Naive B cell (primary cell): ENCODE data around the gene NUP205. TPM values are rescaled to one million over a fixed set of nuclear protein-coding genes. Genes with fewer than 3 reads are reported as not detected.

Experiments used
- ATAC-seq, 2 donors: fragments of 150-1000 bp; cut with Tn5 transposase; 2 replicates each; pipeline ENCODE4 v1.10.0; 2021; ENCODE audit warnings: low read depth in 2 of 2, mild to moderate bottlenecking in 2 of 2, moderate library complexity in 2 of 2
- DNase-seq: peaks from one replicate; pipeline ENCODE4 v3.0.0; 2022
- H3K27ac Mint-ChIP-seq, 6 donors: one replicate each; pipeline ENCODE4 v1.8.0; 2020 to 2022; ENCODE audit warnings: mild to moderate bottlenecking in 6 of 6, mixed read lengths in 6 of 6, moderate library complexity in 5 of 6, inconsistent platforms in 2 of 6
- H3K27me3 Mint-ChIP-seq, 3 donors: one replicate each; pipeline ENCODE4 v1.8.0; 2021 to 2022; ENCODE audit warnings: mixed read lengths in 3 of 3, mild to moderate bottlenecking in 1 of 3
- H3K36me3 Mint-ChIP-seq, 2 donors: one replicate each; pipeline ENCODE4 v1.8.0; 2020 to 2022; ENCODE audit warnings: mixed read lengths in 2 of 2, inconsistent platforms in 1 of 2, mild to moderate bottlenecking in 1 of 2
- H3K4me1 Mint-ChIP-seq, 3 donors: one replicate each; pipeline ENCODE4 v1.8.0; 2020 to 2022; ENCODE audit warnings: mixed read lengths in 3 of 3, inconsistent platforms in 1 of 3, mild to moderate bottlenecking in 1 of 3, moderate library complexity in 1 of 3
- H3K4me3 Mint-ChIP-seq, 8 donors: one replicate each; pipeline ENCODE4 v1.8.0; 2020 to 2022; ENCODE audit warnings: mild to moderate bottlenecking in 8 of 8, mixed read lengths in 8 of 8, moderate library complexity in 8 of 8, inconsistent platforms in 2 of 8
- H3K9me3 Mint-ChIP-seq, 7 donors: one replicate each; pipeline ENCODE4 v1.8.0; 2020 to 2022; ENCODE audit warnings: mixed read lengths in 7 of 7, mild to moderate bottlenecking in 5 of 7, inconsistent platforms in 2 of 7, moderate library complexity in 1 of 7
- polyA plus RNA-seq, 6 donors: library from polyadenylated mRNA; unstranded; fragments of 300-500 nt; fragmentation: Illumina TruSeq; gene quantifications; one replicate each; pipeline ENCODE4 v1.2.3, GENCODE V29; 2021; ENCODE audit warnings: low read depth in 6 of 6

The NUP205 gene
- polyA plus RNA-seq: 10 to 100 TPM in 5 of 6 donors, 1 to 10 TPM in 1; 8.8 to 22.0 (median 18.2) TPM

GRCh38 chr7:135557455-135558336 is at the start of gene NUP205:
Gene NUP205 (plus strand): TSS chr7:135557917. CDS start chr7:135557945, 28 bp downstream.
- ATAC-seq (peak; percentile 84 to 85), DNase-seq (peak; percentile 88)
- peaks cover 0 to 6% (median 0%) of the 10 kb centered on the region in 3 donors for H3K27me3 Mint-ChIP-seq
- peak within 1 kb of the TSS in 4 of 8 donors; percentile 21 to 62 (median 53) for H3K4me3 Mint-ChIP-seq
- no peaks in the 10 kb centered on the region for H3K9me3 Mint-ChIP-seq
- H3K27ac Mint-ChIP-seq: peak within 1 kb of the TSS in 1 of 6 donors; percentile 53
- peaks cover 0 to under 1% of the 10 kb centered on the region in 2 donors for H3K36me3 Mint-ChIP-seq
- peaks cover 14 to 22% (median 15%) of the 10 kb centered on the region in 3 donors for H3K4me1 Mint-ChIP-seq

GRCh38 chr7:135508883-135509588 is 48.7 kb upstream of the NUP205 start:
- peak in 1 of 2 donors; percentile 5 for ATAC-seq
- Mint-ChIP-seq H3K36me3 (no peaks in the 10 kb centered on the region), H3K4me3 (no peak overlapping the region), H3K9me3 (no peaks in the 10 kb centered on the region), H3K4me1 (peaks cover under 1 to 13% (median 3%) of the 10 kb centered on the region in 3 donors), H3K27ac (no peak overlapping the region), H3K27me3 (no peaks in the 10 kb centered on the region)
- DNase-seq: peak; percentile 17

- H3K9me3 Mint-ChIP-seq: no peaks in the 10 kb centered on the region
- no peak overlapping the region for H3K4me3 Mint-ChIP-seq
- DNase-seq (no peak), ATAC-seq (no peak)
- no peaks in the 10 kb centered on the region for H3K27me3 Mint-ChIP-seq
- peaks cover 0 to 13% (median 3%) of the 10 kb centered on the region in 3 donors for H3K4me1 Mint-ChIP-seq
- H3K27ac Mint-ChIP-seq: no peak overlapping the region
- no peaks in the 10 kb centered on the region for H3K36me3 Mint-ChIP-seq
Measured at GRCh38 chr7:135509589-135509838, 48.2 kb upstream of the NUP205 start.

GRCh38 chr7:135509839-135510591 is 47.7 kb upstream of the NUP205 start, which contains the start of gene CNOT4:
Gene CNOT4 (minus strand): TSS chr7:135510102. CDS start chr7:135438331, 71,771 bp downstream.
- H3K4me3 Mint-ChIP-seq: no peak within 1 kb of the TSS
- DNase-seq (peak; percentile 93), ATAC-seq (peak; percentile 93 to 94)
- H3K9me3 Mint-ChIP-seq: no peaks in the 10 kb centered on the region
- H3K36me3 Mint-ChIP-seq: no peaks in the 10 kb centered on the region
- H3K27ac Mint-ChIP-seq: no peak within 1 kb of the TSS
- peaks cover 0 to 13% (median 2%) of the 10 kb centered on the region in 3 donors for H3K4me1 Mint-ChIP-seq
- H3K27me3 Mint-ChIP-seq: no peaks in the 10 kb centered on the region

- H3K4me1 Mint-ChIP-seq: peaks cover 0 to 13% (median 0%) of the 10 kb centered on the region in 3 donors
- H3K27ac Mint-ChIP-seq: no peak overlapping the region
- H3K4me3 Mint-ChIP-seq: no peak overlapping the region
- DNase-seq (no peak), ATAC-seq (no peak)
- H3K9me3 Mint-ChIP-seq: no peaks in the 10 kb centered on the region
- H3K36me3 Mint-ChIP-seq: no peaks in the 10 kb centered on the region
- H3K27me3 Mint-ChIP-seq: no peaks in the 10 kb centered on the region
Measured at GRCh38 chr7:135510592-135511183, 47.0 kb upstream of the NUP205 start.

GRCh38 chr7:135512135-135512887 is 45.4 kb upstream of the NUP205 start:
- Mint-ChIP-seq H3K27ac (no peak overlapping the region), H3K9me3 (no peaks in the 10 kb centered on the region), H3K4me1 (peaks cover 0 to 3% (median 0%) of the 10 kb centered on the region in 3 donors), H3K36me3 (no peaks in the 10 kb centered on the region), H3K4me3 (no peak overlapping the region), H3K27me3 (no peaks in the 10 kb centered on the region)
- DNase-seq (peak; percentile 63), ATAC-seq (peak in 1 of 2 donors; percentile 12)

- Mint-ChIP-seq H3K4me1 (no peaks in the 10 kb centered on the region), H3K36me3 (no peaks in the 10 kb centered on the region)
- no peak for ATAC-seq
Measured at GRCh38 chr7:135514856-135515255, 42.9 kb upstream of the NUP205 start.

GRCh38 chr7:135517060-135517459 is 40.7 kb upstream of the NUP205 start:
- H3K27me3 Mint-ChIP-seq: no peaks in the 10 kb centered on the region
- H3K9me3 Mint-ChIP-seq: no peaks in the 10 kb centered on the region
- no peaks in the 10 kb centered on the region for H3K4me1 Mint-ChIP-seq
- DNase-seq: no peak
- no peak overlapping the region for H3K27ac Mint-ChIP-seq
- H3K4me3 Mint-ChIP-seq: no peak overlapping the region
- no peak for ATAC-seq
- H3K36me3 Mint-ChIP-seq: no peaks in the 10 kb centered on the region

More at GRCh38 chr7:135514856-135515255, 42.9 kb upstream of the NUP205 start:
- no peaks in the 10 kb centered on the region for H3K9me3 Mint-ChIP-seq
- no peak overlapping the region for H3K4me3 Mint-ChIP-seq
- H3K27me3 Mint-ChIP-seq: no peaks in the 10 kb centered on the region
- no peak for DNase-seq
- H3K27ac Mint-ChIP-seq: no peak overlapping the region

GRCh38 chr7:135518748-135519147 is 39.0 kb upstream of the NUP205 start:
- Mint-ChIP-seq H3K27me3 (no peaks in the 10 kb centered on the region), H3K36me3 (no peaks in the 10 kb centered on the region), H3K9me3 (peaks cover 0 to 7% (median 4%) of the 10 kb centered on the region in 7 donors), H3K27ac (no peak overlapping the region), H3K4me3 (no peak overlapping the region), H3K4me1 (no peaks in the 10 kb centered on the region)
- ATAC-seq (no peak), DNase-seq (no peak)

GRCh38 chr7:135519233-135519688 is 38.5 kb upstream of the NUP205 start:
- Mint-ChIP-seq H3K4me3 (no peak overlapping the region), H3K27me3 (no peaks in the 10 kb centered on the region), H3K4me1 (no peaks in the 10 kb centered on the region), H3K9me3 (peaks cover 0 to 9% (median 4%) of the 10 kb centered on the region in 7 donors), H3K27ac (no peak overlapping the region), H3K36me3 (no peaks in the 10 kb centered on the region)
- ATAC-seq (no peak), DNase-seq (no peak)

GRCh38 chr7:135519871-135520270 is 37.8 kb upstream of the NUP205 start:
- Mint-ChIP-seq H3K4me1 (no peaks in the 10 kb centered on the region), H3K4me3 (no peak overlapping the region), H3K36me3 (no peaks in the 10 kb centered on the region), H3K9me3 (peaks cover 0 to 9% (median 4%) of the 10 kb centered on the region in 7 donors), H3K27ac (no peak overlapping the region), H3K27me3 (no peaks in the 10 kb centered on the region)
- no peak for ATAC-seq
- no peak for DNase-seq

- no peaks in the 10 kb centered on the region for H3K36me3 Mint-ChIP-seq
- peaks cover 0 to 6% (median 4%) of the 10 kb centered on the region in 3 donors for H3K27me3 Mint-ChIP-seq
- DNase-seq (no peak), ATAC-seq (no peak)
- no peaks in the 10 kb centered on the region for H3K4me1 Mint-ChIP-seq
- H3K27ac Mint-ChIP-seq: no peak overlapping the region
- no peak overlapping the region for H3K4me3 Mint-ChIP-seq
- H3K9me3 Mint-ChIP-seq: peaks cover 0 to 9% (median 5%) of the 10 kb centered on the region in 7 donors
Measured at GRCh38 chr7:135522509-135522908, 35.2 kb upstream of the NUP205 start.
